ENCODE data around the gene QSER1.
"Not testable (repeated sequence)": the region's sequence is repeated elsewhere in the genome, so short reads cannot be mapped to it uniquely, and the experiment has no call there.

QSER1 gene

DNA sequence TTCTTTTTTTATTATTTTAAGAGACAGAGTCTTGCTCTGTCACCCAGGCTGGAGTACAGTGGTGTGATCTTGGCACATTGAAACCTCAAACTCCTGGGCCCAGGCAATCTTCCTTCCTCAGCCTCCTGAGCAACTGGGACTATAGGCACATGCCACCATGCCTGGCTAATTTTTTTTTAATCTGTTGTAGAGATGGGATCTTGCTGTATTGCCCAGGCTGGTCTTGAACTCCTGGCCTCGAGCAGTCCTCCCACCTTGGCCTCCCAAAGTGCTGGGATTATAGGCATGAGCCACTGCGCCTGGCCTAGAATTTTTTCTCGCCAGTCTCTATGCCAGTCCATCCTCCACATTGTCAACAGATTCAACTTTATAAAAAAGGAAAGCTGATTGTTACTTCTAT lies 44.7 kb downstream of the QSER1 start:
- DNase-seq: not testable (repeated sequence)

- no peak for DNase-seq
These were observed 46.4 kb downstream of the QSER1 start for GRCh38 chr11:32939046-32939445.

GRCh38 chr11:32939866-32940265 lies 47.3 kb downstream of the QSER1 start:
- DNase-seq: no peak

GRCh38 chr11:32940865-32941264 lies 48.3 kb downstream of the QSER1 start:
- DNase-seq: no peak

GRCh38 chr11:32947978-32948377 lies 55.4 kb downstream of the QSER1 start:
- DNase-seq: no peak

GRCh38 chr11:32949739-32950138 lies 57.1 kb downstream of the QSER1 start:
- no peak for DNase-seq

GRCh38 chr11:32952421-32952820 lies 59.8 kb downstream of the QSER1 start:
- DNase-seq: no peak

DNA sequence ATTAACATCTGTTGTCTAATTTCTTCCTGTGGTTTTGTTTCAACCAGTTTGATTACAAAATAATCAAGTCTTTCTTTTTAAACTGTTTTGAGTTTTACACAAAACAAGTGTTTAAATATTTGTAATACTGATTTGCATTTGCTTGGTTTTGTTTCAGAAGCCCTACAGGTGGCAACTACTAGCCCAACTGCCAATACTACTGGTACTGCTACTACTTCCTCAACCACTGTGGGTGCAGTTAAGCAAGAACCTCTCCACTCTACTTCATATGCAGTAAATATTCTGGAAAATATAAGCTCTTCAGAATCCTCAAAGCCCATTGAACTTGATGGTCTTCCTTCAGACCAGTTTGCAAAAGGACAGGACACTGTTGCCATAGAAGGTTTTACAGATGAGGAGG lies 61.1 kb downstream of the QSER1 start:
- DNase-seq: peak; percentile 46

DNA sequence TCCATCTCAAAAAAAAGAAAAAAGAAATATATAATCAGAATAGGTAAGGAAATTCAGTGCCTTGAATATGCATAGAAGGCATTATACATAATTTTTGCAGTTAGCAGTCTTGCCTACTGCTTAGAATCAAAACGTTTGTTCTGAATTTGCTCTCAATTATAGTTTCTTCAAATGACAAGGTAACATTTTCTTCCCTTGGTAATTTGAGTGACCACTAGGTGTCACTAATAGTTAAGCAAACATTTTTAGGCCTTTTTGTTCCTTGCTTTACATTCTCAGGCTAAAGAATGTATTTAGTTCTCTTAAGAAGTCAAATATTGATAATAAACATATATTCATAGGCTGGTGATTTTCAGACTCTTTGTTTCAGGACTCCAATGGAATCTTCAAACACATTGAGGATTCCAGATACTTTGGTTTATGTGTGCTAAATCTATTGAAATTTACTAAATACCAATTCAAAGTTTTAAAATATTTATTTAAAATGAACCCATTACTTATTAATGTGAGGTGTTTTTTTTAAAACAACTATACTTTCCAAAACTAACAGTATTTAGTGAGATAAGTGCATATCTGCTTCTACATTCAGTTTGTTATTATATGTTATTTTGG lies 68.0 kb downstream of the QSER1 start:
- peak; percentile 50 for DNase-seq

DNA sequence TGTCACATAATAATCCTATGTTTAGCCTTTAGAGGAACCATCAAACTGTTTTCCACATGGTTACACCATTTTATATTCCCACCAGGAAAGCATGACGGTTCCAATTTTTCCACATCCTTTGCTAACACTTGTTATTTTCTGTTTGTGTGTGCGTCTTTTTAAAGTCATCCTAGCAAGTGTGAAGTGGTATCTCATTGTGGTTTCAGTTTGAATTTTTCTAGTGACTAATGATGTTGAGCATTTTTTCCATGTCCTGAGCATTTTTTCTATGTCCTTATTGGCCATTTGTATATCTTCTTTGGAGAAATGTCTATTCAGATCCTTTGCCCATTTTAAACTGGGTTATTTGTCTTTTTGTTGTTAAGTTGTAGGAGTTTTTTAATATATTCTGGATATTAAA lies 69.4 kb downstream of the QSER1 start:
- no peak for DNase-seq

GRCh38 chr11:32963721-32964120 lies 71.1 kb downstream of the QSER1 start:
- DNase-seq: no peak

- DNase-seq: no peak
These were observed 75.9 kb downstream of the QSER1 start for GRCh38 chr11:32968541-32968940.

DNA sequence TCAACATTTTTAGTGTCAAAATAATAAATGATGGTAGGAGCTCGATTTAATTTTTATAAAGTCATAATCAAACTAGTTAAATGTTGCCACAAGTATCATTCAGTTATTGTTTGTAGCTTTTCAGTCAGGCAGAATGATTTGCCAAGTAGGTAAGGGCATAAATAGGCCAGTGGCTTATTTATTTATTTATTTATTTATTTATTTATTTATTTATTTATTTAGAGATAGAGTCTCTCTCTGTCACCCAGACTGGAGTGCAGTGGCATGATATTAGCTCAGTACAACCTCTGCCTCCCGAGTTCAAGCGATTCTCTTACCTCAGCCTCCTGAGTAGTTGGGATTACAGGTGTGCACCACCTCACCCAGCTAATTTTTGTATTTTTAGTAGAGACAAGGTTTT lies 79.6 kb downstream of the QSER1 start:
- not testable (repeated sequence) for DNase-seq

DNA sequence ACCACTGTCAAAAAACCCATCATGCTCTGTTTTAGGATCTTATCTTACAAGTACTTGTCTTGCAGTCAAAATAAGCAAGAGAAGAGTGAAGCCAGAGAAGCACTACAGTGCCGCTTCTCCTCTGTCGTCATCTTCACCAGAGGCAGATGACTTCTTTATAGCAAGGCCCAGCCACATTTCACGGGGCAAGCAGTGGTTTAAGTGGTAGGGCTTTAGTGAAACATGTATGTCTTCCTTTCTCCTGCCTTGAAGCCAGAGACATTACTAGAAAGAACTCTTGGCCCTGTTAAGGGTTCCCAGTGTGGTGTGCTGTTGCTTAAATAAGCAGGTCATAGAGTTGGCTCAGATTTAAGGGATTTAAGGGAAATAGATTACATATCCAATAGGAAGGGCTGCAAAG lies 80.2 kb downstream of the QSER1 start:
- no peak for DNase-seq

DNA sequence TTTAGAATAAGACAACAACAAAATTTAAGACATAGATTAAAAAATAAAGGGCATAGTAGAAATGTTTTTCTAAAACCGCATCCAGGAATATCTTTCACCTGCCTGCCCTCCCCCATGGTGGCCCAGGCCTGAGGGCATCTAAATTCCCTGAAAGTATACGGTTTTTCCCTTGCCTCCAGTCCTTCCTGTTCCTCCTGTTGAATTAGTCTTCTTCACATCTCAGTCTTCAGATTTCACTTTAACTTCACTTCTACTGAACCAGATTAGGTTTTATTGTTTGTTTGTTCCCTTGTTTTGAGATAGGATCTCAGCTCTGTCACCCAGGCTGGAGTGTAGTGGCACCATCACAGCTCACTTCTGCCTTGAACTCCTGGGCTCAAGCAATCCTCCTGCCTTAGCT lies 90.0 kb downstream of the QSER1 start:
- DNase-seq: no peak

DNA sequence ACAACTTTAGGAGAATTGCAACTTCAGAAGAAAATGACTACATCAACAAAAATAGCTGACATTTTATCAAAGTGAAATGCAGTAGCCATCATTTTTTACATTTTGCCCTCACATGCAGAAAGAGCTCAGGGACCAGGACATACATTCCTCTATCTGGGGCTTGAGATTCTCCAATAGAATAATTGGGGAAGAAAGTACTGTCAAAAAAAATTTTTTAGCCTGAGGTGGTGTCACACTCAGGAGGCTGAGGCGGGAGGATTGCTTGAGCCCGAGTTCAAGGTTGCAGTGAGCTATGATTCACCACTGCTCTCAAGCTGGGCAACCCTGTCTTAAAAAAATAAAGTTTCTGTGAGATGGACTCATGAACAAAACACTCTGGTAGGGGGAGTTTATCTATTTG lies 90.9 kb downstream of the QSER1 start:
- no peak for DNase-seq

DNA sequence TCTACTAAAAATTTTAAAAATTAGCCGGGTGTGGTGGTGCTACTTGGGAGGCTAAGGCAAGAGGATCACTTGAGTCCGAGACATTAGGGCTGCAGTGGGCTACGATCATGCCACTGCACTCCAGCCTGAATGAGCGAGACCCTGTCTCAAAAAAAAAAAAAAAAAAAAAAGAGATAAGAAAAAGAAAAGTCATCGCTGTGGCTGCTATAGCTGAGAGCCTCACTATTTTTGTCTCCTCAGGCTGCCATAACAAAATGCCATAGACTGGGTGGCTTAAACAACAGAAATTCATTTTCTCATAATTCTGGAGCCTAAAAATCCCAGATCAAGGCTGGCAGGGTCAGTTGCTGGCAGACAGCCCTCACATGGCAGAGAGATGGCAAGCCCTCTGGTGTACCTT lies 93.0 kb downstream of the QSER1 start:
- DNase-seq: no peak

GRCh38 chr11:32987851-32988250 lies 95.2 kb downstream of the QSER1 start:
- DNase-seq: no peak

DNA sequence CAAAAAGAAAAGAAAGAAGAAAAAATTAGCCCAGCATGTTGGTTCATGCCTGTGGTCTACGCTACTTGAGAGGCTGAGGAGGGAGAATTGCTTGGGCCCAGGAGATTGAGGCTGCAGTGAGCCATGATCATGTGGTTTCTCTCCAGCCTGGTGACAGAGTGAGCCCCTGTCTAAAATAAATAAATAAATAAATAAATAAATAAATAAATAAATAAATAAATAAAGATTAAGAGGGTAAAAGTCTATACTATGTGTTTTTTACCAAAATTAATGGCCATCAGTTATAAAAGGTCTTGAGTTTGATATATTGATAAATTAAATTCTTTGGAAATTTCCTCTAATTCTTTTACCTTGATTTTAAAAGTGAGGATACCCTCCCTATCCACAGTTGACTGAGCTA lies 97.9 kb downstream of the QSER1 start:
- no peak for DNase-seq

- no peak for DNase-seq
These were observed 98.8 kb downstream of the QSER1 start for GRCh38 chr11:32991427-32991826.

DNA sequence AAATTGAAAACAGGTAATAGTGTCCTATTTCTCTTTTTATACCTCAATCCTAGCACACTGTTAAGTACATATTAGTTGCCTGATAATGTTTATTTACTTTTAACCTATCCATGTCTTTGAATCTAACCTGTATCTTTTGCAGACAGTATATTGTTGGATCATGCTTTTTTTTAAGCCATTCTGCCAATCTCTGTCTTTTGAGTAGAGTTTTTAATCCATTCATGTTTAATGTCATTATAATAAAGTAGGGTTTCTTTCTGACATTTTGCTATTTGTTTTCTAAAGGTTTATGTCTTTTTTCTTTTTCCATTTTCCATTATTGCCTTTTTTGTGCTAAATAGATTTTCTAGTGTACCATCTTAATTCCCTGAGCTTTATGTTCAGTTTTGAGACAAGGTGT lies 99.3 kb downstream of the QSER1 start:
- DNase-seq: no peak

- no peak for DNase-seq
These were observed 107.6 kb downstream of the QSER1 start for GRCh38 chr11:33000181-33000580.

DNA sequence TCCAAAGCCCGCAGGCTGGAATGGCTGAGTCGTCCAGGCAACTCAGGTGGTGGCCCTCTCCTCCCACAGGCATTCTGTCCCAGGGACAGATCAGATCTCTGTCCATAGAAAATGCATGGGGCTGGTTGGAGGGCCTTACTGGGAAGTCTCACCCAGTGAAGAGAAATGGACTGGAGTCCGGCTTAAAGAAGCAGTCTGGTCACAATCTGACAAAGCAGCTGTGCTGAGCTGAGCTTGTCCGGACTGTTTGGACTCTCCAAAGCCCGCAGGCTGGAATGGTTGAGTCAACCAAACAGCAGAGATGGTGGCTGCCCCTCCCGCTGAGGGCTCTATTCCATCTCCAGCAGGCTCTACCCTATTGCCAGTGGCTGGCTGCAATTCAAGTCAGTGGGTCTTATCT lies 108.7 kb downstream of the QSER1 start:
- no peak for DNase-seq

GRCh38 chr11:33001751-33002542 lies 109.3 kb downstream of the QSER1 start:
- no peak for DNase-seq

DNA sequence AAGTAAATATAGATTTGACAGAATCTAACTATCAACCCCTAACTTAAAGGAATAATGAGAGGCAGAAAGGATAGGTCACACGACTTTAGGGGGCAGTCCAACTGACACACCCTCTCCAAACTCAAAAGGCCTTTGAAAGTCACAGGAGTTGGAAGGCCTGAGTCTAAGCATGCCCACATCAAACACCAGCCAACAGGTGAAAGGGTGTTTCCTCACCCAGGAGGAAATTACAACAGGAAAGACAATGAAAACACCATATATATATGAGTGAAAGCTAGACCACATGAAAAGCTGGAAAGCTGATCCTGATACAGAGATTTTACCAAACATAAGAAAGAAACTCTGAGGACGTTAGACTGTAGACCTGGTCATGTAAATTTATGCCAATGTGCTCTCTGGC lies 112.6 kb downstream of the QSER1 start:
- no peak for DNase-seq

All from NCI-H526 treated with DMSO at 0.1 percent for 48 hours (cell line).